ENCODE data around the gene TOMM20. TPM values are rescaled to one million over a fixed set of nuclear protein-coding genes. Genes with fewer than 3 reads are reported as not detected.

Gene TOMM20
- total and polyA plus RNA-seq, 3 donors from 2014 or later: 74.7 to 113 (median 80.6) TPM

DNA sequence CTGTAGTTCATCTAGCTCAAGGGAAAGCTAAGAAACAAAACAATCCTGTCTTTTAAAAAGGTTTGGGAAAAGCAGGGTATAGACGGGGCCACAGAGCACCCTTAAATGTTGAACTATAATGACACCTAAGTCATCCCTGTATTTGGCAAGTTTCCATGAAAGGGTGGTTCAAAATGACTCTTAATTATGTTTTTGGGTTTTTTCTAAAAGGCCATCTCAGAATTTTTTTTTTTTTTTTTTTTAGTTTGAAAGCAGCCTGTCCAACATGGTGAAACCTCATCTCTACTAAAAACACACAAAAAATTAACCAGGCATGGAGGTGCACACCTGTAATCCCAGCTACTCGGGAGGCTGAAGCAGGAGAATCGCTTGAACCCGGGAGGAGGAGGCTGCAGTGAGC, 22.2 kb downstream of the TOMM20 start:
- no peak overlapping the region for H3K4me3 ChIP-seq
- intact Hi-C loops (cut with DNase I; ENCODE audit: low total_unique reads): loop anchor here (10.0 kb wide), 1 partner anchor 218 kb away; the partner anchor contains the start of genes ARID4B and GGPS1
- no peaks in the 10 kb centered on the region for H3K9me3 ChIP-seq
- no peaks in the 10 kb centered on the region for H3K27me3 ChIP-seq
- peaks cover 6% of the 10 kb centered on the region for H3K4me1 ChIP-seq
- H3K27ac ChIP-seq: no peak overlapping the region
- TF ChIP-seq, protein P1, sequence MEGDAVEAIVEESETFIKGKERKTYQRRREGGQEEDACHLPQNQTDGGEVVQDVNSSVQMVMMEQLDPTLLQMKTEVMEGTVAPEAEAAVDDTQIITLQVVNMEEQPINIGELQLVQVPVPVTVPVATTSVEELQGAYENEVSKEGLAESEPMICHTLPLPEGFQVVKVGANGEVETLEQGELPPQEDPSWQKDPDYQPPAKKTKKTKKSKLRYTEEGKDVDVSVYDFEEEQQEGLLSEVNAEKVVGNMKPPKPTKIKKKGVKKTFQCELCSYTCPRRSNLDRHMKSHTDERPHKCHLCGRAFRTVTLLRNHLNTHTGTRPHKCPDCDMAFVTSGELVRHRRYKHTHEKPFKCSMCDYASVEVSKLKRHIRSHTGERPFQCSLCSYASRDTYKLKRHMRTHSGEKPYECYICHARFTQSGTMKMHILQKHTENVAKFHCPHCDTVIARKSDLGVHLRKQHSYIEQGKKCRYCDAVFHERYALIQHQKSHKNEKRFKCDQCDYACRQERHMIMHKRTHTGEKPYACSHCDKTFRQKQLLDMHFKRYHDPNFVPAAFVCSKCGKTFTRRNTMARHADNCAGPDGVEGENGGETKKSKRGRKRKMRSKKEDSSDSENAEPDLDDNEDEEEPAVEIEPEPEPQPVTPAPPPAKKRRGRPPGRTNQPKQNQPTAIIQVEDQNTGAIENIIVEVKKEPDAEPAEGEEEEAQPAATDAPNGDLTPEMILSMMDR (IDR thresholded peaks at IDR 0.05): no peak
- no peak for TF ChIP-seq POLR2A (IDR thresholded peaks at IDR 0.05)
- H3K36me3 ChIP-seq (ENCODE audit: low read depth, missing control alignments): no peaks in the 10 kb centered on the region
- DNase-seq: no peak
- 90 to 95% methylated on average over 4 of the region's 4 CpGs for WGBS, 2 donors

DNA sequence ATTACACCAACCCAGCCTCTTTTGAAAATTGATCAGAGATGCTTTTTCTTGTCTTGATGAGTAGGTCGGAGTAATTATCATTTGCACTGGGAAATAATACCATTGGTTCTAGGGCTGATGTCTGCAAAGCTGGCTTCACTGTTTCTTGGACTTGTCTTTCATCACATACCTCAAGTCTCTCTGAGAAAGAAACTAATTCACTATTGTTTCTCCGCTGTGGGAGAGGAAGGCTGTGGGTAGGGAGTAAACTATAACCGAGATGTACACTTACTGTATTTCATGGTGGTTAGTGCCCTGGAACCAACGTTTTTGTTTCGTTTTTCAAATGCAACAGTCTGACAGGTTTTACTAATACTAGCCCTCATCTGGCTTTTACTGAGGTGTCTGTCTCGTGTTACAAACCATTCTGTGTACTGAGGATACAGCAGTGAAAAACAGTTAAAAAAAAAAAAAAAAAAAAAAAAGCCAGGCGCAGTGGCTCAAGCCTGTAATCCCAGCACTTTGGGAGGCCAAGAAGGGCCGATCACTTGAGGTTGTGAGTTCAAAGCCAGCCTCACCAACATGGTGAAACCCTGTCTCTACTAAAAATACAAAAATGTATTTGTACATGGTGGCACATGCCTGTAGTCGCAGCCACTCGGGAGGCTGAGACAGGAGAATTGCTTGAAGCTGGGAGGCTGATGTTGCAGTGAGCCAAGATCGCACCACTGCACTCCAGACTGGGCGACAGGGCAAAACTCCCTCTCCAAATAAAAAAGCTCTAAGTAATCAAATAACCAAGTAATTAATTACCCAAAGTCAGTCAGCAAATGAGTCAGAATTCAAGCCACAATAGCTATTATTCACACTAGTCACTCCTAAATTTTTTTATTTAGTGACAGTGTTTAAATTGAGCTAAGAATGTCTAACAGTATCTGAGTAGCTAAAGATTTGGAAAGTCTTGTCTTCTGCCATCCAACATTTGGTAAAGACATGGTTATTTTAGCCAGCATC, 23.3 kb downstream of the TOMM20 start:
- intact Hi-C loops (cut with DNase I; ENCODE audit: low total_unique reads): loop anchor here (10.0 kb wide), 1 partner anchor 219 kb away; the partner anchor contains the start of genes ARID4B and GGPS1
- no peaks in the 10 kb centered on the region for H3K9me3 ChIP-seq
- H3K27ac ChIP-seq: no peak overlapping the region
- TF ChIP-seq, protein P1 (IDR thresholded peaks at IDR 0.05): no peak
- no peak for TF ChIP-seq POLR2A (IDR thresholded peaks at IDR 0.05)
- no peaks in the 10 kb centered on the region for H3K36me3 ChIP-seq (ENCODE audit: low read depth, missing control alignments)
- no peak overlapping the region for H3K4me3 ChIP-seq
- no peak for DNase-seq
- no peaks in the 10 kb centered on the region for H3K27me3 ChIP-seq
- peaks cover 6% of the 10 kb centered on the region for H3K4me1 ChIP-seq
- 72 to 74% methylated on average over 12 of the region's 12 CpGs for WGBS, 2 donors

DNA sequence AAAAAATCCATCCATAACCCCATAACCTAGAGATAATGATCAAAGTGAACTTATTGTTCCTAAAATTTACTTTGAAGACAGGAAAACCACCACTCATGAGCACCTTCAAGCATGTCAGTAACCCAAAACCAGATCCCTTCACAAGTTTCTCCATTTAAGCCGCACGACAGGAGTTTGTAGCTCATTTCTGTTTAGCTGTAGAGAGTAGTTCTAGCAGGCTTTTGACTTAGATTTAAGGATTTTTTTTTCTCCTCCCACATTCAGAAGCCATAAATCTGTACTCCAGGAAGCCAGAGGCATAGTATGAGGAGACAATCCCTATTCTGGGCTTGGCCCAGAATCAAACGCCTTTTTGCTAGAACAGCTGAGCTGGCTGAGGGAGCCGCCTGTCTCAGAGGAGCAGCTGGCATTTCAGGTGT, 25.6 kb downstream of the TOMM20 start:
- no peak for DNase-seq
- intact Hi-C loops (cut with DNase I; ENCODE audit: low total_unique reads): loop anchor here (10.0 kb wide), 1 partner anchor 222 kb away; the partner anchor contains the start of genes ARID4B and GGPS1
- TF ChIP-seq, protein P1 (IDR thresholded peaks at IDR 0.05): no peak
- TF ChIP-seq POLR2A (IDR thresholded peaks at IDR 0.05): no peak

DNA sequence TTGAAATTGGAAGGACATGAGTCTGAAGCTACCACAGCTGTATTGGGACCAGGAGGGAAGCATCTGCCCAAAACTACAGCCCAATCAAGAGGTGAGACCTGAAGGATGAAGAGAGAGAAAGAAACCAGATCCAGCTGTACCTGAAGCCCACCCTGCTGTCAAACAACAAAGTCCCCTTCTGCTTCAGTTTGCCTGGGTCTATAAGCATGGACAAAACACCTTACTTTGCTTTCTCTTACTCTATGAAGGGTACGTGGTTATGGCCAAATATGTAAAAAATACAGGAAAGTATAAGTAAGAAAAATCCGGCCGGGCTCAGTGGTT, 26.4 kb downstream of the TOMM20 start:
- 94 to 96% methylated on average over 3 of the region's 3 CpGs for WGBS, 2 donors
- DNase-seq: no peak
- no peak for TF ChIP-seq POLR2A (IDR thresholded peaks at IDR 0.05)
- TF ChIP-seq, protein P1 (IDR thresholded peaks at IDR 0.05): no peak
- Histone ChIP-seq H3K27me3 (no peaks in the 10 kb centered on the region), H3K4me3 (no peak overlapping the region), H3K27ac (no peak overlapping the region), H3K36me3 (ENCODE audit: low read depth, missing control alignments) (no peaks in the 10 kb centered on the region), H3K9me3 (no peaks in the 10 kb centered on the region), H3K4me1 (peaks cover 6% of the 10 kb centered on the region)
- intact Hi-C loops (cut with DNase I; ENCODE audit: low total_unique reads): loop anchor here (10.0 kb wide), 1 partner anchor 223 kb away; the partner anchor contains the start of genes ARID4B and GGPS1

More for the DNA sequence above, 25.6 kb downstream of the TOMM20 start:
- Histone ChIP-seq H3K27ac (no peak overlapping the region), H3K4me3 (no peak overlapping the region), H3K9me3 (no peaks in the 10 kb centered on the region), H3K27me3 (no peaks in the 10 kb centered on the region), H3K4me1 (peaks cover 6% of the 10 kb centered on the region), H3K36me3 (ENCODE audit: low read depth, missing control alignments) (no peaks in the 10 kb centered on the region)
- 33 to 65% methylated on average over 4 of the region's 4 CpGs for WGBS, 2 donors

Measured in testis (tissue), 3 donors.